HCT116 (cell line): Measurements from ENCODE around the gene HSF2BP. TPM values are rescaled to one million over a fixed set of nuclear protein-coding genes. Genes with fewer than 3 reads are reported as not detected.

Source experiments
- ATAC-seq: fragments of 200-7000 bp; cut with Tn5 transposase; 2 replicates; pipeline ENCODE4 v1.9.1; 2020; ENCODE audit warnings: mild to moderate bottlenecking, moderate library complexity
- BruUV-seq: library from RNA; stranded (reverse); fragments of 400-500 nt; replicated peaks from 2 replicates; lab custom pipeline; 2021; lab: Mats Ljungman, UMichigan
- CTCF ChIA-PET: fragments of 300-600 bp; sonication (Branson Sonifier 250); formaldehyde crosslinking; loops from one replicate; lab custom pipeline; 2021; ENCODE audit warnings: antibody characterized with exemption; lab: Charles Lee
- POLR2A ChIA-PET: fragments of 300-600, 350-600 bp; sonication (Branson Sonifier 250); formaldehyde crosslinking; loops from one replicate; lab custom pipeline; 2021; ENCODE audit warnings: antibody characterized with exemption; lab: Charles Lee
- RAD21 ChIA-PET, 2 experiments: fragments of 300-600 bp; sonication (Branson Sonifier 250); formaldehyde crosslinking; loops; one replicate each; lab custom pipeline; 2023; ENCODE audit warnings: low total read pairs in 2 of 2; ENCODE audit not compliant: uncharacterized antibody in 2 of 2, unreplicated experiment in 2 of 2, low non-redundant PET in 1 of 2; lab: Charles Lee
- DNase-seq: peaks from one replicate; pipeline ENCODE4 v3.0.0-alpha.2; 2010; ENCODE audit warnings: low read depth, low spot score
- H2AFZ ChIP-seq: fragments of 200-600 bp; shearing (Covaris generic), sonication (generic); 2 replicates; pipeline ENCODE4 v1.6.1; 2017; ENCODE audit warnings: low read depth, mixed run types, mixed read lengths, antibody characterized with exemption, low read length; ENCODE audit not compliant: poor library complexity, severe bottlenecking
- H3K27ac ChIP-seq: 2 replicates; pipeline ENCODE4 v1.5.1; 2012; ENCODE audit warnings: low read depth, low read length
- H3K27me3 ChIP-seq: fragments of 200-600 bp; sonication (generic); 2 replicates; pipeline ENCODE4 v1.6.1; 2016; ENCODE audit warnings: mixed run types, low read length, mixed read lengths; ENCODE audit not compliant: insufficient read depth
- H3K36me3 ChIP-seq, 2 experiments: fragments of 200-500 bp in 1 of 2; fragments of 200-600 bp in 1 of 2; sonication (Bioruptor generic) in 1 of 2; sonication (generic) in 1 of 2; 2 replicates each; pipeline versions ENCODE4 v1.5.1 to v1.6.1; 2014 to 2016; ENCODE audit warnings: low read length in 2 of 2, inconsistent platforms in 1 of 2, mixed read lengths in 1 of 2, mixed run types in 1 of 2; ENCODE audit not compliant: insufficient read depth in 2 of 2, control insufficient read depth in 1 of 2
- H3K4me1 ChIP-seq, 2 experiments: fragments of 200-600 bp in 1 of 2; sonication (generic) in 1 of 2; 2 replicates each; pipeline versions ENCODE4 v1.5.1 to v1.6.1; 2012 to 2017; ENCODE audit warnings: low read length in 2 of 2, inconsistent platforms in 1 of 2, mild to moderate bottlenecking in 1 of 2, mixed read lengths in 1 of 2, mixed run types in 1 of 2, moderate library complexity in 1 of 2; ENCODE audit not compliant: insufficient read depth in 2 of 2, control insufficient read depth in 1 of 2
- H3K4me2 ChIP-seq: fragments of 200-600 bp; sonication (generic); 2 replicates; pipeline ENCODE4 v1.6.1; 2017; ENCODE audit warnings: mixed run types, low read length, mixed read lengths
- H3K4me3 ChIP-seq, 2 experiments: fragments of 200-600 bp in 1 of 2; sonication (generic) in 1 of 2; replicated peaks in 1 of 2; 2 replicates each; pipeline ENCODE4 v1.5.1; 2011 to 2016; ENCODE audit warnings: low read length in 2 of 2, control low read depth in 1 of 2, low read depth in 1 of 2, mild to moderate bottlenecking in 1 of 2, mixed read lengths in 1 of 2, mixed run types in 1 of 2
- H3K79me2 ChIP-seq: fragments of 200-600 bp; sonication (generic); 2 replicates; pipeline ENCODE4 v1.6.1; 2017; ENCODE audit warnings: mild to moderate bottlenecking, mixed run types, low read length, moderate library complexity, mixed read lengths; ENCODE audit not compliant: insufficient read depth
- H3K9ac ChIP-seq: fragments of 200-600 bp; sonication (generic); 2 replicates; pipeline ENCODE4 v1.6.1; 2016; ENCODE audit warnings: low read length, mixed read lengths
- H3K9me2 ChIP-seq: fragments of 200-600 bp; sonication (generic), shearing (Covaris generic); 2 replicates; pipeline ENCODE4 v1.6.1; 2017; ENCODE audit warnings: mixed run types, mild to moderate bottlenecking, moderate library complexity; ENCODE audit not compliant: insufficient read depth
- H3K9me3 ChIP-seq, 2 experiments: fragments of 200-500 bp in 1 of 2; fragments of 200-600 bp in 1 of 2; sonication (Bioruptor generic) in 1 of 2; sonication (generic) in 1 of 2; 2 replicates each; pipeline ENCODE4 v1.6.1; 2014 to 2017; ENCODE audit warnings: low read length in 2 of 2, mixed read lengths in 2 of 2, inconsistent platforms in 1 of 2, low read depth in 1 of 2, mild to moderate bottlenecking in 1 of 2, mixed run types in 1 of 2, moderate library complexity in 1 of 2; ENCODE audit not compliant: control insufficient read depth in 1 of 2, insufficient read depth in 1 of 2
- H4K20me1 ChIP-seq: fragments of 200-600 bp; sonication (generic), shearing (Covaris generic); 2 replicates; pipeline ENCODE4 v1.6.1; 2017; ENCODE audit warnings: mixed run types, mild to moderate bottlenecking, moderate library complexity; ENCODE audit not compliant: insufficient read depth
- CBX3 ChIP-seq: IDR thresholded peaks from 2 replicates; pipeline ENCODE4 v1.6.1; 2012; ENCODE audit warnings: low read depth
- CEBPB ChIP-seq: IDR thresholded peaks from 2 replicates; pipeline ENCODE4 v1.6.1; 2012; ENCODE audit warnings: low read depth
- EGR1 ChIP-seq: IDR thresholded peaks from 2 replicates; pipeline ENCODE4 v1.6.1; 2012; ENCODE audit warnings: low read depth
- EZH2 ChIP-seq: fragments of 200-600 bp; sonication (generic); IDR thresholded peaks from 2 replicates; pipeline ENCODE4 v1.6.1; 2017; ENCODE audit warnings: antibody characterized with exemption, mixed run types
- EZH2phosphoT487 ChIP-seq: fragments of 200-600 bp; IDR thresholded peaks from 2 replicates; pipeline ENCODE4 v1.6.1; 2018; ENCODE audit warnings: antibody characterized with exemption, borderline replicate concordance
- FOSL1 ChIP-seq: IDR thresholded peaks from 2 replicates; pipeline ENCODE4 v1.6.1; 2012; ENCODE audit warnings: low read depth
- JUND ChIP-seq: IDR thresholded peaks from 2 replicates; pipeline ENCODE4 v1.6.1; 2012
- POLR2A ChIP-seq: IDR thresholded peaks from 2 replicates; pipeline ENCODE4 v1.7.0; 2011; ENCODE audit warnings: borderline replicate concordance; ENCODE audit not compliant: insufficient read depth, insufficient read length; ENCODE audit errors: extremely low read depth
- POLR2AphosphoS5 ChIP-seq: IDR thresholded peaks from 2 replicates; pipeline ENCODE4 v1.6.1; 2011; ENCODE audit warnings: mild to moderate bottlenecking, low read depth, low read length, moderate library complexity
- SIN3A ChIP-seq: IDR thresholded peaks from 2 replicates; pipeline ENCODE4 v1.6.1; 2012; ENCODE audit warnings: low read depth
- SP1 ChIP-seq: IDR thresholded peaks from 2 replicates; pipeline ENCODE4 v1.6.1; 2012; ENCODE audit warnings: low read depth
- SRF ChIP-seq: IDR thresholded peaks from 2 replicates; pipeline ENCODE4 v1.6.1; 2012; ENCODE audit warnings: low read depth
- YY1 ChIP-seq: IDR thresholded peaks from 2 replicates; pipeline ENCODE4 v1.6.1; 2011; ENCODE audit warnings: low read length, low read depth, moderate library complexity, mild to moderate bottlenecking; ENCODE audit not compliant: insufficient replicate concordance; ENCODE audit errors: extremely low read depth
- ZFX ChIP-seq: fragments of 450-650 bp; IDR thresholded peaks from 2 replicates; pipeline ENCODE4 v1.6.1; 2017
- ZNF274 ChIP-seq: fragments of 200-500 bp; sonication (Bioruptor generic); IDR thresholded peaks from 2 replicates; pipeline ENCODE4 v1.6.1; 2014; ENCODE audit warnings: mild to moderate bottlenecking, low read depth, low read length, inconsistent platforms
- intact Hi-C: fragments of 100-400 bp; cut with micrococcal nuclease; formaldehyde crosslinking; loops from 2 replicates; pipeline ENCODE4 v1.10.0; 2022
- total RNA-seq: library from RNA; stranded (reverse); gene quantifications from one replicate; pipeline ENCODE4 v1.2.1, GENCODE V29; 2021; ENCODE audit not compliant: unreplicated experiment
- TF ChIP-seq, protein P1 (sequence below): IDR thresholded peaks from 2 replicates; pipeline ENCODE4 v1.6.1; 2011; ENCODE audit warnings: mild to moderate bottlenecking, low read length, moderate library complexity; ENCODE audit not compliant: insufficient replicate concordance; ENCODE audit errors: extremely low read depth
- TF ChIP-seq, protein P2 (sequence below), 3 experiments: fragments of 200-600 bp in 1 of 3; sonication (generic) in 1 of 3; IDR thresholded peaks in 2 of 3; conservative IDR thresholded peaks in 1 of 3; 2 replicates each; pipeline ENCODE4 v1.5.1; 2012 to 2017; ENCODE audit warnings: low read depth in 2 of 3, low read length in 2 of 3, antibody characterized with exemption in 1 of 3, borderline replicate concordance in 1 of 3, control low read depth in 1 of 3, mild to moderate bottlenecking in 1 of 3, mixed read lengths in 1 of 3, mixed run types in 1 of 3, moderate library complexity in 1 of 3; ENCODE audit not compliant: insufficient read depth in 1 of 3

The HSF2BP gene
- total RNA-seq, 1 experiment from 2014 or later = 0.59 TPM

DNA sequence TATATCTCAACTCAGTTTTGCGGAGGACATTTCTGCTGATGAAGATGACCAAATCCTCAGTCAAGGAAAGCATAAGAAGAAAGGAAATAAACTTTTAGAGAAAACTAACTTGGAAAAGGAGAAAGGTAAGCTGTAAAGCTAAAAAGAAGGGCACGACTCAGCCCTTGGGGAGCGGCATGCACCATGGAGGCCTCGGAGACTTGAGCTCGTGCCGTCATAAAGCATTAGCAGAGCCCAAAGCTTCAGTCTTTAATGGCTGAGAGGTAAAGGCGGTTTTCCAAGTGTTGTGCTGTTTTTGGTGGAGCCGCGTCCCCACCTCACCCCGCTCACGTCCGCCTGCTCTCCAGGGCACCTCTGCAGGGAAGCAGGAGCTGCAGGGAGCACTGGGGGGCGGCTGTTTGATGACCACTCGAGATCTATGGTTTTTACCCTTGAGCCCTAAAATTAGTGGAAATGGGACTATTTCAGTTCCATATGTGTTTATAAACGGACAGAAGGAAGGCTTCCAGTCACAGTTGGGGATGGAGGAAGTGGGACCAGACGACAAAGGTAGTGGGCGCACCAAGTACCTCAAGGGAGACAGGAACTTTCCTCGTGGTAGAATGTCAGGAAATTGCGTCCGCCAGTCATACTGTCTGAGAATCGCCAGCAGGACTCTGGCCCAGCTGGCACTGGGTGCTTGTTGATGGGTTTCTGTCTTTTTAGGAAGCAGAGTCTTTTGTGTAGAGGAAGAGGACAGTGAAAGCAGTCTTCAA lies 27.7 kb upstream of the HSF2BP start:
- Histone ChIP-seq H4K20me1 (no peaks in the 10 kb centered on the region), H3K27ac (no peak overlapping the region), H3K9me2 (no peaks in the 10 kb centered on the region), H3K79me2 (peaks cover 10% of the 10 kb centered on the region; the same call in 1 of the 2 replicates), H3K4me1 (no peaks in the 10 kb centered on the region), H3K4me3 (no peak overlapping the region), H3K9me3 (no peaks in the 10 kb centered on the region), H3K36me3 (peaks cover 51 to 78% of the 10 kb centered on the region in 2 experiments; a peak in 3 of 4 replicates), H3K9ac (no peak overlapping the region), H3K4me2 (no peak overlapping the region), H3K27me3 (no peaks in the 10 kb centered on the region), H2AFZ (no peak overlapping the region)
- no TSS peak for BruUV-seq
- CTCF ChIA-PET = no interaction called here
- RAD21 ChIA-PET = no interaction called here
- TF ChIP-seq YY1 = no peak
- no peak for TF ChIP-seq JUND
- no peak for DNase-seq
- no peak for ATAC-seq
- intact Hi-C loops = no loop called here
- POLR2A ChIA-PET = no interaction called here

DNA sequence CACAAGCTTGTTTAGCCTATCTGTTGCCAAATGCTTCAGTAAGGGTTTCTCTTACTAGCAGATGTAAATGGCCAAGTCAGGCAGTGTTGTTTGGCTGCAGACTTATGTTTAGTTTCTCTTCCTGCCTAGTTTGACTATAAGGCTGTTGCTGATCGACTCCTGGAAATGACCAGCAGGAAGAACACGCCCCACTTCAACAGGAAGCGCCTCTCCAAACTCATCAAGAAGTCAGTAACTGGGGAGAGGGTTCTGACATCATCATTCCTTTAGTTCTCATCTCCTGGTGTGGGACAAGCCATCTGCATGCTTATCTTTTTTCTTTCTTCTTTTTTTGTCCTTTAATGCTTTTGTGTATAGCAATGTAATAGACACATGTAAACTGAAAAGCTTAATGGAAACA lies 25.1 kb upstream of the HSF2BP start:
- peaks cover 27% of the 10 kb centered on the region for H3K79me2 ChIP-seq
- POLR2A ChIA-PET = no interaction called here

More for the DNA sequence above, 25.1 kb upstream of the HSF2BP start:
- Histone ChIP-seq H3K27ac (no peak overlapping the region), H3K27me3 (no peaks in the 10 kb centered on the region), H3K4me3 (no peak overlapping the region), H3K9me2 (no peaks in the 10 kb centered on the region), H3K36me3 (peaks cover 49 to 58% of the 10 kb centered on the region in 2 experiments; a peak in 3 of 4 replicates), H3K4me2 (no peak overlapping the region), H3K9me3 (no peaks in the 10 kb centered on the region), H4K20me1 (no peaks in the 10 kb centered on the region), H3K4me1 (no peaks in the 10 kb centered on the region), H3K9ac (no peak overlapping the region), H2AFZ (no peak overlapping the region)
- ATAC-seq = no peak
- RAD21 ChIA-PET = no interaction called here
- CTCF ChIA-PET = no interaction called here
- no TSS peak for BruUV-seq
- intact Hi-C loops = no loop called here
- TF ChIP-seq SP1 = no peak
- no peak for TF ChIP-seq EZH2phosphoT487
- TF ChIP-seq, protein P1, sequence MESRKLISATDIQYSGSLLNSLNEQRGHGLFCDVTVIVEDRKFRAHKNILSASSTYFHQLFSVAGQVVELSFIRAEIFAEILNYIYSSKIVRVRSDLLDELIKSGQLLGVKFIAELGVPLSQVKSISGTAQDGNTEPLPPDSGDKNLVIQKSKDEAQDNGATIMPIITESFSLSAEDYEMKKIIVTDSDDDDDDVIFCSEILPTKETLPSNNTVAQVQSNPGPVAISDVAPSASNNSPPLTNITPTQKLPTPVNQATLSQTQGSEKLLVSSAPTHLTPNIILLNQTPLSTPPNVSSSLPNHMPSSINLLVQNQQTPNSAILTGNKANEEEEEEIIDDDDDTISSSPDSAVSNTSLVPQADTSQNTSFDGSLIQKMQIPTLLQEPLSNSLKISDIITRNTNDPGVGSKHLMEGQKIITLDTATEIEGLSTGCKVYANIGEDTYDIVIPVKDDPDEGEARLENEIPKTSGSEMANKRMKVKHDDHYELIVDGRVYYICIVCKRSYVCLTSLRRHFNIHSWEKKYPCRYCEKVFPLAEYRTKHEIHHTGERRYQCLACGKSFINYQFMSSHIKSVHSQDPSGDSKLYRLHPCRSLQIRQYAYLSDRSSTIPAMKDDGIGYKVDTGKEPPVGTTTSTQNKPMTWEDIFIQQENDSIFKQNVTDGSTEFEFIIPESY = no peak
- TF ChIP-seq ZFX = no peak
- TF ChIP-seq YY1 = no peak
- TF ChIP-seq FOSL1 = no peak
- no peak for TF ChIP-seq EZH2
- TF ChIP-seq ZNF274 = no peak
- no peak for TF ChIP-seq SIN3A
- TF ChIP-seq JUND = no peak
- no peak for TF ChIP-seq EGR1
- TF ChIP-seq POLR2A = no peak
- no peak for TF ChIP-seq CEBPB
- TF ChIP-seq, protein P2, sequence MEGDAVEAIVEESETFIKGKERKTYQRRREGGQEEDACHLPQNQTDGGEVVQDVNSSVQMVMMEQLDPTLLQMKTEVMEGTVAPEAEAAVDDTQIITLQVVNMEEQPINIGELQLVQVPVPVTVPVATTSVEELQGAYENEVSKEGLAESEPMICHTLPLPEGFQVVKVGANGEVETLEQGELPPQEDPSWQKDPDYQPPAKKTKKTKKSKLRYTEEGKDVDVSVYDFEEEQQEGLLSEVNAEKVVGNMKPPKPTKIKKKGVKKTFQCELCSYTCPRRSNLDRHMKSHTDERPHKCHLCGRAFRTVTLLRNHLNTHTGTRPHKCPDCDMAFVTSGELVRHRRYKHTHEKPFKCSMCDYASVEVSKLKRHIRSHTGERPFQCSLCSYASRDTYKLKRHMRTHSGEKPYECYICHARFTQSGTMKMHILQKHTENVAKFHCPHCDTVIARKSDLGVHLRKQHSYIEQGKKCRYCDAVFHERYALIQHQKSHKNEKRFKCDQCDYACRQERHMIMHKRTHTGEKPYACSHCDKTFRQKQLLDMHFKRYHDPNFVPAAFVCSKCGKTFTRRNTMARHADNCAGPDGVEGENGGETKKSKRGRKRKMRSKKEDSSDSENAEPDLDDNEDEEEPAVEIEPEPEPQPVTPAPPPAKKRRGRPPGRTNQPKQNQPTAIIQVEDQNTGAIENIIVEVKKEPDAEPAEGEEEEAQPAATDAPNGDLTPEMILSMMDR (IDR thresholded peaks at IDR 0.05 in 2 of 3, conservative IDR thresholded peaks at IDR 0.05 in 1 of 3; ENCODE audit: borderline replicate concordance in 1 of 3, insufficient read depth in 1 of 3, low read depth in 2 of 3, low read length in 2 of 3) = no peak
- no peak for TF ChIP-seq POLR2AphosphoS5
- TF ChIP-seq CBX3 = no peak
- TF ChIP-seq SRF = no peak
- no peak for DNase-seq
